Right lobe of liver (tissue), 4 donors: ENCODE measurements around the gene NLRC5.

Experiments
- POLR2A ChIP-seq: fragments of 450-650 bp; IDR thresholded peaks from one replicate; pipeline ENCODE4 v1.6.1; 2017; ENCODE audit warnings: antibody characterized with exemption, mild to moderate bottlenecking
- TF ChIP-seq, protein P1 (sequence below), 4 donors: fragments of 200-600 bp in 3 of 4; fragments of 450-650 bp in 1 of 4; IDR thresholded peaks; one replicate each; pipeline versions ENCODE4 v1.5.1 to v1.8.0; 2016 to 2022; ENCODE audit warnings: antibody characterized with exemption in 4 of 4, mild to moderate bottlenecking in 2 of 4
- donor health status: DM: no; HTN: no; CAD: no.
- donor health status: DM: no; HTN: no; CAD: no.
- donor health status: DM: no; HTN: yes; CAD: no.

GRCh38 chr16:56985288-56985961, 3.9 kb upstream of the NLRC5 start:
- TF ChIP-seq, protein P1, sequence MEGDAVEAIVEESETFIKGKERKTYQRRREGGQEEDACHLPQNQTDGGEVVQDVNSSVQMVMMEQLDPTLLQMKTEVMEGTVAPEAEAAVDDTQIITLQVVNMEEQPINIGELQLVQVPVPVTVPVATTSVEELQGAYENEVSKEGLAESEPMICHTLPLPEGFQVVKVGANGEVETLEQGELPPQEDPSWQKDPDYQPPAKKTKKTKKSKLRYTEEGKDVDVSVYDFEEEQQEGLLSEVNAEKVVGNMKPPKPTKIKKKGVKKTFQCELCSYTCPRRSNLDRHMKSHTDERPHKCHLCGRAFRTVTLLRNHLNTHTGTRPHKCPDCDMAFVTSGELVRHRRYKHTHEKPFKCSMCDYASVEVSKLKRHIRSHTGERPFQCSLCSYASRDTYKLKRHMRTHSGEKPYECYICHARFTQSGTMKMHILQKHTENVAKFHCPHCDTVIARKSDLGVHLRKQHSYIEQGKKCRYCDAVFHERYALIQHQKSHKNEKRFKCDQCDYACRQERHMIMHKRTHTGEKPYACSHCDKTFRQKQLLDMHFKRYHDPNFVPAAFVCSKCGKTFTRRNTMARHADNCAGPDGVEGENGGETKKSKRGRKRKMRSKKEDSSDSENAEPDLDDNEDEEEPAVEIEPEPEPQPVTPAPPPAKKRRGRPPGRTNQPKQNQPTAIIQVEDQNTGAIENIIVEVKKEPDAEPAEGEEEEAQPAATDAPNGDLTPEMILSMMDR (IDR thresholded peaks at IDR 0.05) = no peak
- TF ChIP-seq POLR2A = no peak
